Thyroid gland (tissue), 4 donors: ENCODE data around the gene USP16.

Source experiments
- POLR2A ChIP-seq, 2 donors: fragments of 450-650 bp; IDR thresholded peaks; one replicate each; pipeline ENCODE4 v1.6.1; 2017; ENCODE audit warnings: antibody characterized with exemption in 2 of 2, mild to moderate bottlenecking in 2 of 2, moderate library complexity in 1 of 2
- TF ChIP-seq, protein P1 (sequence below), 6 experiments: fragments of 200-600 bp in 3 of 6; fragments of 450-650 bp in 3 of 6; sonication (generic) in 3 of 6; IDR thresholded peaks; one replicate each; pipeline ENCODE4 v1.5.1; 2016 to 2019; ENCODE audit warnings: antibody characterized with exemption in 6 of 6, mild to moderate bottlenecking in 2 of 6, inconsistent platforms in 1 of 6, moderate library complexity in 1 of 6

DNA sequence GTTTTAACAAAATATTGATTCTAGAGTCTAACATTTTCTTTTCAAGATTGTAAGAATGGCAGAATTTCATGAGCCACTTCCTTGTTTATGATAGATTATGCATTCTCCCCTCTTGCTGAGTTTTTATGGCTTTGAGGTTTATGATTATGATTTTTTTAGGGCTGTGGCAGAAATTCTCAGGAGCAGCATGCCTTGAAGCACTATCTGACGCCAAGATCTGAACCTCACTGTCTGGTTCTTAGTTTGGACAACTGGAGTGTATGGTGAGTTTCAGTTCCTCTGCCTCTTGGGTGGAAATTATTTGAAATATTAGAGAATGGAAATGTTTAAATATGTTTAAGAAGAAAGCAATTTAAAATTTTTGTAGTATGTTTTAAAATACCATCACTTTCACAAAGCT lies 10.2 kb downstream of the USP16 start:
- TF ChIP-seq POLR2A (IDR thresholded peaks at IDR 0.05): no peak
- TF ChIP-seq, protein P1, sequence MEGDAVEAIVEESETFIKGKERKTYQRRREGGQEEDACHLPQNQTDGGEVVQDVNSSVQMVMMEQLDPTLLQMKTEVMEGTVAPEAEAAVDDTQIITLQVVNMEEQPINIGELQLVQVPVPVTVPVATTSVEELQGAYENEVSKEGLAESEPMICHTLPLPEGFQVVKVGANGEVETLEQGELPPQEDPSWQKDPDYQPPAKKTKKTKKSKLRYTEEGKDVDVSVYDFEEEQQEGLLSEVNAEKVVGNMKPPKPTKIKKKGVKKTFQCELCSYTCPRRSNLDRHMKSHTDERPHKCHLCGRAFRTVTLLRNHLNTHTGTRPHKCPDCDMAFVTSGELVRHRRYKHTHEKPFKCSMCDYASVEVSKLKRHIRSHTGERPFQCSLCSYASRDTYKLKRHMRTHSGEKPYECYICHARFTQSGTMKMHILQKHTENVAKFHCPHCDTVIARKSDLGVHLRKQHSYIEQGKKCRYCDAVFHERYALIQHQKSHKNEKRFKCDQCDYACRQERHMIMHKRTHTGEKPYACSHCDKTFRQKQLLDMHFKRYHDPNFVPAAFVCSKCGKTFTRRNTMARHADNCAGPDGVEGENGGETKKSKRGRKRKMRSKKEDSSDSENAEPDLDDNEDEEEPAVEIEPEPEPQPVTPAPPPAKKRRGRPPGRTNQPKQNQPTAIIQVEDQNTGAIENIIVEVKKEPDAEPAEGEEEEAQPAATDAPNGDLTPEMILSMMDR (IDR thresholded peaks at IDR 0.05): no peak
